ENCODE results near the gene ZNF710. TPM values are rescaled to one million over a fixed set of nuclear protein-coding genes. Genes with fewer than 3 reads are reported as not detected.

ZNF710 gene
- total and polyA plus RNA-seq, 7 experiments from 2014 or later, result 0.77 to 28.8 (median 19.1) TPM

DNA sequence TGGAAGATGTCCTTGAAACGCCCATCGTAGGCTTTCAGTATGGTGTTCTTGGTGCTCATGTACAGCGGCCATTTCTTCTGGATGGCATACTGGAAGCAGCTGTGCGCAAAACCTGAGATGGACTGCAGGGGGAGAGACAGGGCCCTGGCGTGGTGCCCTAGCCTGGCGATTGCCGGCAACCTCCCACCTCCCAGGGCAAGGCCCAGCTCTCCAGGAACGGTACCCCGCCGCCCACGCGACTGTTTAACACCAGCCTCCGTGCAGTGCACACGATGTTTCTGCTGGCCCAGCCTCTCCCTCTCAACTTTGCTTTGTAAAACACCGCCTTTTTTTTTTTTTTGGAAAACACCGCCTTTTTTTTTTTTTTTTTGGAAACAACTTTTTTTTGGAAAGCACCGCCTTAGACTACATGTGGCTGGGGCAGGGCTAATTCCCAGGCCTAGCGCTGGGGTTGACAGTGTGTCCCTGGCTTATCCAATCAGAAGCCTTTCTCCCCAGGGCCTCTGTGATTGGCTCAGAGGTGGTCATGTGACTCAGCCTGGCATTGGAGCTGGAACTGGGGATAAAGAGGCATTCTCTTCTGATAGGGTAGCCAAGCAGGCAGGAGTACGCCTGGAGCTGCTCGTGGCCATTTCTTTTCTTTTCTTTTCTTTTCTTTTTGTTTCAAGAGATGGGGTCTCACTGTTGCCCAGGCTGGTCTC lies 86.5 kb downstream of the ZNF710 start:
- POLR2A ChIA-PET, result no interaction called here
- no peaks in the 10 kb centered on the region for H3K27me3 Mint-ChIP-seq
- DNase-seq, result peak in 1 of 9 donors; percentile 12
- intact Hi-C loops (cut with micrococcal nuclease), result loop anchor here (1.0 to 2.0 kb wide), 5 partner anchors 10 to 347 kb away; no protein-coding TSS in a partner anchor
- H3K4me1 ChIP-seq (ENCODE audit: control insufficient read depth in 2 of 2, insufficient read depth in 2 of 2, low read length in 2 of 2), result no peaks in the 10 kb centered on the region
- H3K36me3 Mint-ChIP-seq, result peaks cover 3 to 37% (median 13%) of the 10 kb centered on the region in 5 donors
- peaks cover 22 to 75% (median 23%) of the 10 kb centered on the region in 3 experiments for H3K36me3 ChIP-seq (ENCODE audit: control insufficient read depth in 2 of 3, insufficient read depth in 3 of 3, low read length in 3 of 3)
- H3K27ac Mint-ChIP-seq, result peak overlapping the region in 5 of 9 donors; percentile 13 to 79 (median 32)
- peaks cover 4 to 21% (median 10%) of the 10 kb centered on the region in 7 donors for H3K4me1 Mint-ChIP-seq
- no peak overlapping the region for H3K27ac ChIP-seq (ENCODE audit: low read depth, low read length)
- H3K4me3 Mint-ChIP-seq, result no peak overlapping the region
- ATAC-seq, result peak; percentile 56
- CTCF ChIA-PET, result interaction anchor here (0.6 to 2.8 kb wide), 7 partner anchors 9 to 348 kb away, joined by 3 to 14 read pairs (median 4); no protein-coding TSS in a partner anchor
- no peaks in the 10 kb centered on the region for H3K27me3 ChIP-seq (ENCODE audit: control insufficient read depth in 2 of 2, insufficient read depth in 2 of 2, low read length in 2 of 2)
- no peak overlapping the region for H3K4me3 ChIP-seq (ENCODE audit: low read length)
- no peaks in the 10 kb centered on the region for H3K9me3 ChIP-seq (ENCODE audit: control insufficient read depth in 2 of 3, low read length in 3 of 3)
- H3K9me3 Mint-ChIP-seq, result no peaks in the 10 kb centered on the region

GRCh38 chr15:90090226-90090848 lies 89.2 kb downstream of the ZNF710 start:
- Histone ChIP-seq H3K9me3 (ENCODE audit: control insufficient read depth in 2 of 3, low read length in 3 of 3) (no peaks in the 10 kb centered on the region), H3K27me3 (ENCODE audit: control insufficient read depth in 2 of 2, insufficient read depth in 2 of 2, low read length in 2 of 2) (no peaks in the 10 kb centered on the region), H3K4me3 (ENCODE audit: low read length) (no peak overlapping the region), H3K27ac (ENCODE audit: low read depth, low read length) (no peak overlapping the region), H3K36me3 (ENCODE audit: control insufficient read depth in 2 of 3, insufficient read depth in 3 of 3, low read length in 3 of 3) (peaks cover 18 to 52% (median 20%) of the 10 kb centered on the region in 3 experiments), H3K4me1 (ENCODE audit: control insufficient read depth in 2 of 2, insufficient read depth in 2 of 2, low read length in 2 of 2) (peaks cover 11 to 12% of the 10 kb centered on the region in 2 donors)
- Mint-ChIP-seq H3K4me1 (peaks cover 19 to 42% (median 29%) of the 10 kb centered on the region in 7 donors), H3K4me3 (peak overlapping the region in 1 of 10 donors; percentile 45), H3K27me3 (no peaks in the 10 kb centered on the region), H3K9me3 (no peaks in the 10 kb centered on the region), H3K27ac (peak overlapping the region in 3 of 9 donors; percentile 41 to 59 (median 52)), H3K36me3 (peaks cover 3 to 38% (median 13%) of the 10 kb centered on the region in 5 donors)
- DNase-seq (no peak), ATAC-seq (no peak)
- ChIA-PET POLR2A (interaction anchor here (0.8 kb wide), 1 partner anchor 9 kb away, joined by 3 read pairs; no protein-coding TSS in a partner anchor), CTCF (no interaction called here)
- intact Hi-C loops (cut with micrococcal nuclease), result loop anchor here in 1 of 2 donors (10.0 kb wide), 1 partner anchor 516 kb away; the partner anchor contains the start of gene TICRR

- peak overlapping the region in 3 of 9 donors; percentile 31 to 62 (median 34) for H3K27ac Mint-ChIP-seq
- H3K9me3 ChIP-seq (ENCODE audit: control insufficient read depth in 2 of 3, low read length in 3 of 3), result no peaks in the 10 kb centered on the region
- POLR2A ChIA-PET, result interaction anchor here (0.7 to 1.3 kb wide), 3 partner anchors 8 to 10 kb away, joined by 3 to 4 read pairs (median 4); no protein-coding TSS in a partner anchor
- no peaks in the 10 kb centered on the region for H3K27me3 ChIP-seq (ENCODE audit: control insufficient read depth in 2 of 2, insufficient read depth in 2 of 2, low read length in 2 of 2)
- no peaks in the 10 kb centered on the region for H3K9me3 Mint-ChIP-seq
- no peak for DNase-seq
- no peak overlapping the region for H3K27ac ChIP-seq (ENCODE audit: low read depth, low read length)
- ATAC-seq, result no peak
- peaks cover 21% of the 10 kb centered on the region in 2 donors for H3K4me1 ChIP-seq (ENCODE audit: control insufficient read depth in 2 of 2, insufficient read depth in 2 of 2, low read length in 2 of 2)
- peaks cover 13 to 45% (median 20%) of the 10 kb centered on the region in 3 experiments for H3K36me3 ChIP-seq (ENCODE audit: control insufficient read depth in 2 of 3, insufficient read depth in 3 of 3, low read length in 3 of 3)
- peaks cover 29 to 47% (median 36%) of the 10 kb centered on the region in 7 donors for H3K4me1 Mint-ChIP-seq
- no peak overlapping the region for H3K4me3 ChIP-seq (ENCODE audit: low read length)
- peak overlapping the region in 1 of 10 donors; percentile 25 for H3K4me3 Mint-ChIP-seq
- CTCF ChIA-PET, result no interaction called here
- H3K36me3 Mint-ChIP-seq, result peaks cover 3 to 45% (median 9%) of the 10 kb centered on the region in 5 donors
- H3K27me3 Mint-ChIP-seq, result no peaks in the 10 kb centered on the region
- intact Hi-C loops (cut with micrococcal nuclease), result loop anchor here in 1 of 2 donors (10.0 kb wide), 1 partner anchor 517 kb away; the partner anchor contains the start of gene TICRR
Measured at GRCh38 chr15:90091156-90091931, 90.2 kb downstream of the ZNF710 start.

DNA sequence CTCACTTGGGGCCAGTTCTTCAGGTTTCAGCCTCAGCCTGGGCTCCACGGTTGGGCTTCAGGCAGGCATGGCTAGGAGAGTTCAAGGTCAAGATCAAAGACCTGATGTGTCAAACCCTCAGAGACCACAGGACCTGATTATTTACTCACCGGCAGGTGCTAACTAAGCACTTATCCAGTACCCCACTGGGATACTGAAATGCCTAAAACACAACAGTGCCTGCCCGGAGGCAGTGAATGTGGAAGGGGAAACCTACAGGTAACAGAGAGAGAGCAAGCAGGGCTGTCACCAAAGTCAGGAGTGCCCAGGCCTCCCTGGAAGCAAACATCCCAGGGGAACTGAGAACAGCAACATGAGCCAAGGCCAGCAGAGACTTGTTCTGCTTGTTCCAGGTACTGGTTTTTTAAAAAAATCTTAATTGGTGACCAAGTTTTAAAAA lies 94.4 kb downstream of the ZNF710 start:
- ATAC-seq, result no peak
- ChIA-PET CTCF (no interaction called here), POLR2A (interaction anchor here (0.6 to 1.1 kb wide), 2 partner anchors 201 to 513 kb away, joined by 3 read pairs; no protein-coding TSS in a partner anchor)
- DNase-seq, result no peak
- peak overlapping the region; percentile 90 for H3K27ac ChIP-seq (ENCODE audit: low read depth, low read length)
- H3K9me3 Mint-ChIP-seq, result peaks cover 0 to 3% (median 0%) of the 10 kb centered on the region in 11 donors
- H3K4me1 ChIP-seq (ENCODE audit: control insufficient read depth in 2 of 2, insufficient read depth in 2 of 2, low read length in 2 of 2), result peaks cover 56 to 60% of the 10 kb centered on the region in 2 donors
- H3K36me3 Mint-ChIP-seq, result peaks cover 0 to 40% (median 0%) of the 10 kb centered on the region in 5 donors
- peaks cover 0 to 9% (median 0%) of the 10 kb centered on the region in 3 experiments for H3K36me3 ChIP-seq (ENCODE audit: control insufficient read depth in 2 of 3, insufficient read depth in 3 of 3, low read length in 3 of 3)
- no peaks in the 10 kb centered on the region for H3K27me3 ChIP-seq (ENCODE audit: control insufficient read depth in 2 of 2, insufficient read depth in 2 of 2, low read length in 2 of 2)
- peak overlapping the region in 9 of 10 donors; percentile 38 to 72 (median 52) for H3K4me3 Mint-ChIP-seq
- H3K9me3 ChIP-seq (ENCODE audit: control insufficient read depth in 2 of 3, low read length in 3 of 3), result no peaks in the 10 kb centered on the region
- H3K27me3 Mint-ChIP-seq, result no peaks in the 10 kb centered on the region
- H3K4me3 ChIP-seq (ENCODE audit: low read length), result peak overlapping the region; percentile 28
- peaks cover 60 to 78% (median 71%) of the 10 kb centered on the region in 7 donors for H3K4me1 Mint-ChIP-seq
- H3K27ac Mint-ChIP-seq, result peak overlapping the region; percentile 88 to 99 (median 95)
- intact Hi-C loops (cut with micrococcal nuclease), result loop anchor here in 1 of 2 donors (5.0 to 10.0 kb wide), 3 partner anchors 343 to 1757 kb away; partner anchors contain the start of genes MESP1, SLCO3A1 and TICRR

DNA sequence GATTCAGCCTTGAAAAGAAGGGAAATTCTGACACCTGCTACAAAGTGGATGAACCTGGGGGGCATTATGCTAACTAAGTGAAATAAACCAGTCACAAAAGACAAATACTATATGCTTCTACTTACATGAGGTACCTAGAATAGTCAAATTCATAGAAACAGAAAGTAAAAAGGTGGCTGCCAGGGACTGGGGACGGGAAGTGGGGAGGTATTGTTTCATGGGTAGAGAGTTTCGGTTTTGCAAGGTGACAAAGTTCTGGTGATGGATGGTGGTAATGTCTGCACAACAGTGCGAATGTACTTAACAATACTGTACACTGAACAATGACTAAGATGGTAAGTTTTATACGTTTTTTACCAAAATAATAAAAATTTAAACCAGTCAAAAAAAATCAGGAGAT lies 96.4 kb downstream of the ZNF710 start:
- no peaks in the 10 kb centered on the region for H3K27me3 Mint-ChIP-seq
- intact Hi-C loops (cut with micrococcal nuclease), result loop anchor here (1.0 to 10.0 kb wide), 7 partner anchors 10 to 1755 kb away; partner anchors contain the start of genes GDPGP1 (in 1 of the 2), MESP1 (in 1 of the 2), SLCO3A1 (in 1 of the 2) and TICRR (in 1 of the 2)
- Histone ChIP-seq H3K36me3 (ENCODE audit: control insufficient read depth in 2 of 3, insufficient read depth in 3 of 3, low read length in 3 of 3) (no peaks in the 10 kb centered on the region), H3K27me3 (ENCODE audit: control insufficient read depth in 2 of 2, insufficient read depth in 2 of 2, low read length in 2 of 2) (no peaks in the 10 kb centered on the region), H3K27ac (ENCODE audit: low read depth, low read length) (peak overlapping the region; percentile 90), H3K9me3 (ENCODE audit: control insufficient read depth in 2 of 3, low read length in 3 of 3) (no peaks in the 10 kb centered on the region), H3K4me3 (ENCODE audit: low read length) (peak overlapping the region; percentile 48), H3K4me1 (ENCODE audit: control insufficient read depth in 2 of 2, insufficient read depth in 2 of 2, low read length in 2 of 2) (peaks cover 65 to 68% of the 10 kb centered on the region in 2 donors)
- H3K9me3 Mint-ChIP-seq, result peaks cover 0 to 3% (median 0%) of the 10 kb centered on the region in 11 donors
- ChIA-PET POLR2A (interaction anchor here (0.9 to 1.0 kb wide), 2 partner anchors 9 to 22 kb away, joined by 3 read pairs; no protein-coding TSS in a partner anchor), CTCF (interaction anchor here (2.0 kb wide), 1 partner anchor 11 kb away, joined by 7 read pairs; no protein-coding TSS in a partner anchor)
- peak overlapping the region; percentile 94 to 99 (median 98) for H3K27ac Mint-ChIP-seq
- H3K4me3 Mint-ChIP-seq, result peak overlapping the region; percentile 62 to 97 (median 92)
- DNase-seq (peak in 8 of 9 donors; percentile 59 to 84 (median 79)), ATAC-seq (peak; percentile 74)
- peaks cover 0 to 42% (median 0%) of the 10 kb centered on the region in 5 donors for H3K36me3 Mint-ChIP-seq
- H3K4me1 Mint-ChIP-seq, result peaks cover 66 to 83% (median 79%) of the 10 kb centered on the region in 7 donors

Data from naive thymus-derived CD4-positive, alpha-beta T cell (primary cell).